Esophagus mucosa (tissue), 1 donor: ENCODE measurements around the gene SLC35A4. TPM values are rescaled to one million over a fixed set of nuclear protein-coding genes. Genes with fewer than 3 reads are reported as not detected.
"Not testable (repeated sequence)": the region's sequence is repeated elsewhere in the genome, so short reads cannot be mapped to it uniquely, and the experiment has no call there.

Source experiments
- ATAC-seq: fragments of 200-7000 bp; cut with Tn5 transposase; one replicate; pipeline ENCODE4 v1.9.1; 2020
- total RNA-seq: library from RNA; stranded (reverse); gene quantifications from one replicate; pipeline ENCODE4 v1.2.4, GENCODE V29; 2023
- donor health status: DM: yes; HTN: yes; CAD: no.

Gene SLC35A4
- total RNA-seq, 1 donor from 2014 or later = 52.4 TPM

DNA sequence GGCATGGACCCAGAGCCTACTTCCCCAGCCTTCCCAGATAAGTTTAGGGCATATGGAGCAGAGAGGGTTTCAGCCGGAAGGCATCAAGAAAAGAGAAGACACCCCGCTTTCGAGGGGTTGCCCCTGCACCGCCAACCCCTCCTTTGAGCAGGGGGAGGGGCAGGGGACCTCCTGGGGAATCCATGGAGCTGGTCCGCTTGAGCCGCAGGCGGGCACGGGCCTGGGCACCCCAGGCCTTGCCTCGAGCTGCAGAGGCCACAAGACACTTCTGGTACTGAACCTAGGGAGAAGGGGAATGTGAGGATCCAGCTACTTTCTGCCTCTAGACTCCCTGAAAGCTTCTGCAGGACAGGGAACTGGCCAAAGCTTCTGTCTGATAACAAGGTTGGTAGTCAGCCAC lies 6.1 kb upstream of the SLC35A4 start:
- no peak for ATAC-seq

DNA sequence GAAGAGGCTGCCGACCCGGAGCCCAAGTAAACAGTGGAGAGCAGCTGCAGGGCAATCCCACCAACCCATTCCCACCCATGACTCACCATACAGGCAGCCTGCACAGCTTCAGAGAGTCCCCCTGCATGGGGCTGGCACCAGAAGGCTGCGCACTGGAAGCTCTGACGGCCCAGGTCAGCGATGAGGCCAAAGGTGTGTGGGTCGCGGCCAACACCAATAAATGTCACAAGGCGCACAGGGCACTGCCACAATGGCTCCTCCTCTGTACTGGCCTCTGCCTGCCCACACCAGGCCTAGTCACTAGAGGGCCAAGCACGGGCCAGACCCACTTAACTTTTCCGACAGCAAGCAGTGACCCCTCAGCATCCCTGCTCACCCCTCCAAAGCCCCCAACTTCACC lies 4.4 kb upstream of the SLC35A4 start:
- no peak for ATAC-seq

DNA sequence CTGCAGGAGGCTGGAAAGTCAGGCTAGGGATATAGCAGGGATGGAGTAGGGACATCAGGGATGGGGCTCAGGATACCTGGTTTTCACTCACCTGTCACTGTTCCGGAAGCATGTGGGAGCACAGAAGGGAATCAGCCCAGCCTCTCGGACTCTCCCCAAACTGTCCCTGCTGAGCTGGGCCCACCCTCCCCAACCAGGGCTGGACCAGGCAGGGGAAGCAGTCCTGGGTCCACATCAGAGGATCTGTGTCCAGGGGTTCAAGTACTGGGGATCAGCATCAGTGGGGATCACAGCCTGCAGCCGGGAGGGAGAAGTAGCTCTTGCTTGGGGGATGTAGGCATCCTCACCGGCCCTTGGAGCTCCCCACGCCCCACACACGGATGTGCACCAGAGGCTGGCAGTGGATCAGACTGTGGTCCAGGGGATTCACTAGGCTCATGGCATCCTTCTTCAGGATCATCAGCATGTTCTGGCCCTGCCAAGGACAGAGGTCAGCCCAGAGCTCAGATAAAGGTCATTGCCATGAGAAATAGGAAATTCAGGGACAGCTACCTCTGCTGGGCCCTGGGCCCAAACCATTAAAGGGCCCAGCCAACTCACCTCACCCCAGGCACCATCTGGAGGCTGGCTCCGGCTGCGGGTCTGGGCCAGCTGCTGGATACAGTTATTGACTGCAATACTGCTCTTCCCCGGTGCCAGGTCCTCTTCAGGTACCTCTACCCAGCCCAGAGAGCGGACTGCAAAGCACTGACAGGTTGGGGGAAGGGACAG lies 2.7 kb upstream of the SLC35A4 start:
- ATAC-seq = no peak

DNA sequence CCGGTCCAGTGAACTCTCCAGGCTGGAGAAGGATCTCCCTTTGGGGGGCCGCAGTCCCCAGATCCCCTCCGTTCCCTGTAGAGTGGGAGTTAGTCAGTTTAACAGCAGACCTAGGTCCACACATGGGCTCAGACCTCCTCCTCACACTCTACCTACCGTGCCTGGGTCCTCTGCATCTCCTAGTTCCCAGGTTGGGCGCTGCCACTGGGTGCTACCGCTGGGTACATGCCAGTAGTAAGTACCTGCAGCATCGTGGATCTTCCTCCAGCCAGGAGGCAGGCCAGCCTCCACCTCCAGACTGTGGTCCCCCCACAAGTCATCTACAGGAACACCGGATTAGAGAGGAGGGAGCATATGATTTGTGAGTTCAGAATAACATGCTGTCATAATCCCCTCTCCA lies 1.0 kb upstream of the SLC35A4 start:
- ATAC-seq = no peak

DNA sequence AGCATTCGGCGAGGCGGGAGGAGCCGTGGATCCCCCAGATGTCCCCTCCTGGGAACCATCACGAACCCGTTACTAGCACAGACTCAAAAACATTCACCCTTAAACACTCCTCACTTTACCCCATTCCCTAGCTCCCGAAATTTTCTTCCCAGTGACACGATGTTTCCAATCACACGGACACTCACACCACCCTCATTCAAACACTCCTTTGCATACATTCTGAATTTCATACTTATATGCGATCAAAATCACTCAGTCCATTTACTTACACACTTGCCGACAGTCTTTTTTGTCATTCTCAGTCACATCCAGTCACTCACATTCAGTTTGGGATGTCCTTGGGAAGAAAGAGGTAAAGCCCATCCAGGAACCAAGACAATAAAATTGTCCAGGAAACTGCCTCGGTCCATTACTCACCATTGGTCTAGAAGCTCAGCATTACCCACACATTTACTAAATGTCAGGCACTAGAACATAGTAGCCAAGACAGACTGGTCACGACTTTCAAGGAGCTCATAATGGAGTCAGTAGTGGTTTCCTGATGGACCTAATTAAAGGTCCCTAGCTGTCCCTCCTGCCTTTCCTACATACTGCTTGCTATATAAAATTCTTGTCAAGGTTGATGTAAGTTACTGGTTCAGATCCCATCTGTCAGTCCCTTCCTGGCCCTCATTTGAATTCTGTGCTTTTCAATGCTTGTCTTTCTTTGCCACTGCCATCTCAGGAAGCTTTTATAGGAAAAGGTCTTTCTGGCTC lies 574 bp downstream of the SLC35A4 start:
- no peak for ATAC-seq

DNA sequence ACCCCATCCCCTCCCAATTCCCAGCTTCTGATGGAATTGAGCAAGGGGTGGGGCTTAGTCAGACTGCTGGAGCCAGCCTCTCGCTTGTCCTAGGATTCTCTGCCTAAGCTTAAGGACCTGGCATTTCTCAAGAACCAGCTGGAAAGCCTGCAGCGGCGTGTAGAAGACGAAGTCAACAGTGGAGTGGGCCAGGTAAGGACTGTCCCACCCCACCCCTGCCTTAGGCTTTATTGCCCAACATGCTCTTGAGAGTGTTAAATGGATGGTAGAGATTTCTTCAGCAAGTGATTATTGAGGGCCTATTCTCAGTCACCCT lies 1.1 kb downstream of the SLC35A4 start:
- peak; percentile 49 for ATAC-seq

DNA sequence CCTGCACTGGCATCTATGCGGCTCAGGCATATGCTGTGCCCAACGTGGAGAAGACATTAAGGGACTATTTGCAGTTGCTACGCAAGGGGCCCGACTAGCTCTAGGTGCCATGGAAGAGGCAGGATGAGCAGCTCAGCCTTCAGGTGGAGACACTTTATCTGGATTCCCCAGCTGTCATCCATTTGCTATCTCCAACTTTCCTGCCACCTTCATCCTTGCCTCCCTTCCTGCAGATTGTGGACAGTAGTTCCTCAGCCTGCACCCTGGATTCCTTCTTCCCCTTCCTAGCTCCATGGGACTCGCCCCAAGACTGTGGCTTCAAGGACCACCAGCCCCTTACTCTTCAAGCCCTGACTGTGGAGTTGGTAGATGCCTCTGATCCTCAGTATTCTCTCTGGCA lies 2.0 kb downstream of the SLC35A4 start:
- no peak for ATAC-seq

DNA sequence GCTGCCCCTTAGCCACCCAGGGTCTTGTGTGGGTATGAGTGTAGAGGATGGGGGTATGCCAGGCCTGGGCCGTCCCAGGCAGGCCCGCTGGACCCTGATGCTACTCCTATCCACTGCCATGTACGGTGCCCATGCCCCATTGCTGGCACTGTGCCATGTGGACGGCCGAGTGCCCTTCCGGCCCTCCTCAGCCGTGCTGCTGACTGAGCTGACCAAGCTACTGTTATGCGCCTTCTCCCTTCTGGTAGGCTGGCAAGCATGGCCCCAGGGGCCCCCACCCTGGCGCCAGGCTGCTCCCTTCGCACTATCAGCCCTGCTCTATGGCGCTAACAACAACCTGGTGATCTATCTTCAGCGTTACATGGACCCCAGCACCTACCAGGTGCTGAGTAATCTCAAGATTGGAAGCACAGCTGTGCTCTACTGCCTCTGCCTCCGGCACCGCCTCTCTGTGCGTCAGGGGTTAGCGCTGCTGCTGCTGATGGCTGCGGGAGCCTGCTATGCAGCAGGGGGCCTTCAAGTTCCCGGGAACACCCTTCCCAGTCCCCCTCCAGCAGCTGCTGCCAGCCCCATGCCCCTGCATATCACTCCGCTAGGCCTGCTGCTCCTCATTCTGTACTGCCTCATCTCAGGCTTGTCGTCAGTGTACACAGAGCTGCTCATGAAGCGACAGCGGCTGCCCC lies 2.6 kb downstream of the SLC35A4 start:
- no peak for ATAC-seq

DNA sequence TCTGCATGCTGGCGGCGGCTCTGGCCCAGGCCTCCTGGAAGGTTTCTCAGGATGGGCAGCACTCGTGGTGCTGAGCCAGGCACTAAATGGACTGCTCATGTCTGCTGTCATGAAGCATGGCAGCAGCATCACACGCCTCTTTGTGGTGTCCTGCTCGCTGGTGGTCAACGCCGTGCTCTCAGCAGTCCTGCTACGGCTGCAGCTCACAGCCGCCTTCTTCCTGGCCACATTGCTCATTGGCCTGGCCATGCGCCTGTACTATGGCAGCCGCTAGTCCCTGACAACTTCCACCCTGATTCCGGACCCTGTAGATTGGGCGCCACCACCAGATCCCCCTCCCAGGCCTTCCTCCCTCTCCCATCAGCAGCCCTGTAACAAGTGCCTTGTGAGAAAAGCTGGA lies 3.2 kb downstream of the SLC35A4 start:
- ATAC-seq = no peak

DNA sequence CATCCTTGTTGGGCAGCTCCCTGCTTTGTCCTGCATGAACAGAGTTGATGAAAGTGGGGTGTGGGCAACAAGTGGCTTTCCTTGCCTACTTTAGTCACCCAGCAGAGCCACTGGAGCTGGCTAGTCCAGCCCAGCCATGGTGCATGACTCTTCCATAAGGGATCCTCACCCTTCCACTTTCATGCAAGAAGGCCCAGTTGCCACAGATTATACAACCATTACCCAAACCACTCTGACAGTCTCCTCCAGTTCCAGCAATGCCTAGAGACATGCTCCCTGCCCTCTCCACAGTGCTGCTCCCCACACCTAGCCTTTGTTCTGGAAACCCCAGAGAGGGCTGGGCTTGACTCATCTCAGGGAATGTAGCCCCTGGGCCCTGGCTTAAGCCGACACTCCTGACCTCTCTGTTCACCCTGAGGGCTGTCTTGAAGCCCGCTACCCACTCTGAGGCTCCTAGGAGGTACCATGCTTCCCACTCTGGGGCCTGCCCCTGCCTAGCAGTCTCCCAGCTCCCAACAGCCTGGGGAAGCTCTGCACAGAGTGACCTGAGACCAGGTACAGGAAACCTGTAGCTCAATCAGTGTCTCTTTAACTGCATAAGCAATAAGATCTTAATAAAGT lies 3.9 kb downstream of the SLC35A4 start:
- no peak for ATAC-seq

DNA sequence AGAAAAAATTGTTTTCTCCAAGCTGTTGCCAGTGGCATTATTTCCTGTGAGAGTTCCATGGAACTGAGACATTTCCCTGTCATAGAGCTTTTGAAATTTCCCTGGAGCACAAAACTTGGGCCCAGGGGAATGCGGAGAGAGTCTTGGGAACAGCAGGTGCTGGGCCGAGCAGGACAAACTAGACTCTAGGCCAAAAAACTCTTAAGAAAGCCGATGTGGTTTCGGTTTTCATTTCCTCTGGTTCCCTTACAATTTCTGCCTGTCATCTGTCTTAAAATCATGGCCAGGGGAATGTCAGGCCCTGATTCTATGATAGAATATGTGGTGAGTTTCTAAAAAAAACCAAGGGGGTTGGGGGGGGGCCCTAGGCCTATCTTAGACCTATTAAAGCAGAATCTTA lies 4.6 kb downstream of the SLC35A4 start:
- ATAC-seq = no peak

DNA sequence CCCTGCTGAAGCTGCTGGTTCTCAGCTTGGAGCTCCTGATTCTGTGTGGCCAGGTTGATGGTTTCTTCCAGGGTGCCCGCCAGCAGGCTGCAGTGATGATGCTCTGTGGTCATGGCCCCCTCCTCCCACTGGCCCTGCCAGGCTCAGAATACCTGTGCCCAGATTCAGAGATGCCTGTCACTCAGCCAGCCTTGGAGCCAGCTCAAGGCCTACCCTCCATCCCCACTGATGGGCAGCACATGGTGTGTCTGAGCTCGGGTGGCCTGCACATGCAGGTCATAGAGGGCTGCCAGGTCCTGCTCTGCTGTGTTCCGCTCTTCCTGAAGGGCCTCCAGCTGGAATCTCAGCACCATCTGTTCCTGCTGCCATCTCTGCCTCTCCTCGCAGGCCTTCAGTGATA lies 5.4 kb downstream of the SLC35A4 start:
- ATAC-seq = no peak

DNA sequence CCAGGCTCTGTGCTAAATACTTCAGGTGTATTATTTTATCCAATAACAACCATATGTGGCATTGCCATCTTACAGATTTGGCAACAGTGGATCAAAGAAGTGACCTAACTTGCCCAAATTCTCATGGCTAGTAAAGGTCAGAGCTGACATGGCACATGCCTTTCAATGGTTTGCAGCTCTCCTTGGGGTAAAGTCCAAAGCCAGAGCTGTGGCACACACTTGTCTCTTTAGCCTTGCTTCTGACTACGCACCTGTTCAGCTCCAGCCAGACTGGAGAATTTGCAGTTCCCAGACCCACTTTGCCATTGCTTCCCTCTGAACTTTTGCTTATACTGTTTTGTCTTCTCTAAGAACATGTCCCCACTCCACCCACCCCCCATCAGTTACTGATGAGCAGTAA lies 5.9 kb downstream of the SLC35A4 start:
- ATAC-seq = no peak

DNA sequence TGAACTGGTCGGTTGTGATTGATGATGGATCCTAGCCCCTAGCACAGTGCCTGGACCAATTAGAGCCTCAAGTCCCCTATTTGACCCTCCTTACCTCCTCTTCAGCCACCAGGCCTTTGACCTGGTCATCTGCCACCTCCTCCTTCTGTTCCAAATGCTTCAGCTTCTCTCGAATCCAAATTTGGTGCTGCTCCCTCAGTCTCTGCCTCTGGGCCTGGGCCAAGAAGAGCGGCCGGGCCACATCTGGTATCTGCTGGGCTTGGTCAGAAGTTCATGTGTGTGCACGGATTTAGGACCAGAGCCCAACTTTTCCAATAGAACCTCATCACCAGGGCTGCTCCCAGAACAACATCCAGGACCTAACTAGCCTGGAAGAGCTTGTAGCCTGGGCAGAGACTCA lies 6.5 kb downstream of the SLC35A4 start:
- ATAC-seq = no peak

DNA sequence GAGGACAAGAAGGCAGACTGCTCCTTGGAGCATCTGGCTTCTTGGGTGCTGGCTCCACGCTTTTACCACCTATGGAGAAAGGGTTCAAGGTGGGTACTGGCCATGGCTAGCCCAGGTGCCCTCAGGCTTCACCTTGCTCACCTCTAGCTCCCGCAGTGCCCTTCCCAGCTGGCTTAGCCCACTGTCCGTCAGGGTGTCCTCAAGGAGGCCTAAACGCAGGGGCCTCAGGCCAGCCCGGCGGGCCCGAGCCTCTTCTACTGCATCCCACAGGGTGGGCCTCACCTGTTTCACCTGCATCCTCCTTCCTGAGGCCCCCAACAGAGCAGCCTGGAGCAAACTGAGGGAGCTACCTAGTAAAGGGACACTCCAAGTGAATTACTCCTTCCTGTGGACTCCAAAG lies 9.1 kb downstream of the SLC35A4 start:
- peak; percentile 22 for ATAC-seq

DNA sequence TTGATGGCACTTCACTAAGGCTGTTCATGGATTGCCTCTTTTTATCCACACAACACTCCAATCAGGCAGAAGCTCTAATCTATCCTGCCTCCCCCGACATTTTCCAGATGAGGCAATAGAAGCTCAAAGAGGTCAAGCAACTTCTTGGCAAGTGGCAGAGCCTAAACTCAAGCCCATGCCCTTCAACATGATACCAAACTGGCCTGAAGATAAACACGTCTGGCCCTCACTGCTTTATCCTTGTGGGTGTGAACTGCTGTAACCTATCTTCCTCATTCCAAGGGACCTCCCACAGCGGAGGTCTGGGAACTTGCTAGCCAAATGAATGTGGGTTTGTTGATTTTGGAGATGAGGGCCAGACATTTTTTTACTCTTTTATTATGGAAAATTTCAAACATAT lies 9.5 kb downstream of the SLC35A4 start:
- ATAC-seq = no peak

DNA sequence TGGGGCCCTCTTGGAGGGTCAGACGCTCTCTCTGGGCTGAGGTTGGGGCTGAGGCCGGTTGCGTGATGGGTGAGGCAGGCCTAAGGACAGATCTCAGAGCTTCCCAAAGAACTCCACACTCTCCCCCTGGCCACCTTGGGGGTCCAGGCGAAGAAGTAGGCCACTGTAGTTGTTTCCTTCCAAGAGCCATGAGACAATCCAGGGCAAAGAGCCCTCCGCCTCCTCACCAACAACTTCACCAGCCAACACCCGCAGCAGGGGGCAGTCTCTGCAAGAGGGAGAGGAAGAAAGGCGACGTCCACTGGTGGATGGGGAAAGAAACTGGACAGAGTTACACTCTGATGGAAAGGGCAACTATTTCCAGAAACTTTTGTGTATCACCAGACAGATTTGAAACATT lies 10.7 kb downstream of the SLC35A4 start:
- peak; percentile 59 for ATAC-seq

DNA sequence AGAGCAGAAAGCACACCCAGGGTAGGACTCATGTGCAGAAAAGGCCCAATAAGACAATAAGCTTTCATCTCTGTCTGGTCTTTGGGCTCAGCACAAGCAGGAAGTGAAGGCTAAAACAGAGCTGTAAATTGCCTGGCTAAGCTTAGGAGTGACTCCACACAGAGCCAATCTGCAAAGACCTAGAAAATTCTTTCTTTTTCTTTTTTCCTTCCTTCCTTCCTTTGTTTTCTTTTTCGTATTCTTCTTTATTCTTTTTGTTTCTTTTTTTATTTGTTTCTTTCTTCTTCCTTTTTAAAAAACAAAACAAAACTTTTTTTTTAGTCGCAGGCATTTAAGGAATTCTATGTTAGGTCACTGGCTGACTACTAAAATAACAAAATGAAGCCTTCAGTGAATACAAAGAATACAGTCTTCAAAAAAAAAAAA lies 12.2 kb downstream of the SLC35A4 start:
- ATAC-seq = peak; percentile 55

DNA sequence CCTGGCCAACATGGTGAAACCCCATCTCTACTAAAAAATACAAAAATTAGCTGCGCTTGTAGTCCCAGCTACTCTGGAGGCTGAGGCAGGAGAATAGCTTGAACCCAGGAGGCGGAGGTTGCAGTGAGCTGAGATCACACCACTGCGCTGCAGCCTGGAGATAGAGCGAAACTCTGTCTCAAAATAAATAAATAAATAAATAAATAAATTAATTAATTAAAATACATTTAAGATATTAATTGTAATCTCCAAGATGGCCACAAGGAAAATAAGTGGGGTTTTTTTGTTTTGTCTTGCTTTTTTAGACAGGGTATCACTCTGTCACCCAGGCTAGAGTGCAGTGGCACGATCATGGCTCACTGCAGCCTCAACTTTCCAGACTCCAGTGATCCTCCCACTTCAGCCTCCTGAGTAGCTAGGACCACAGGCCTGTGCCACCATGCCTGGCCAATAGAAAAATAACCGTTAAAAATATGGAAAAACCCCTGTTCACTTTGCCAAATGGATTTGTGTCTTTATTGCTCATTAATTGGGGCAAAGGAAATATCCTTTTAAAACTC lies 14.6 kb downstream of the SLC35A4 start:
- ATAC-seq = not testable (repeated sequence)

DNA sequence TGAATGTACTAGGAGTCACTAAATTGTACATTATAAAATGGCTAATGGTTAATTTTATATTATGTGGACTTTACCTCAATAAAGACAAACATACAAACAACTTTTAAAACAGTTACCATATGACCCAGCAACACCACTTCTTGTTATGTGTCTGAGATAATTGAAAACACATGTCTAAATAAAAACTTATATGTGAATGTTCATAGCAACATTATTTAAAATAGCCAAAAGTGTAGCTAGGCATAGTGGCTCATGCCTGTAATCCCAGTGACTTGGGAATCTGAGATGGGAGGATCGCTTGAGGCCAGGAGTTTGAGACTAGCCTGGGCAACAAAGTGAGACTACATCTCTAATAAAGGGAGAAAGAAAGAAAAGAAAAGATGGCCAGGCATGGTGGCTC lies 22.9 kb downstream of the SLC35A4 start:
- ATAC-seq = no peak

DNA sequence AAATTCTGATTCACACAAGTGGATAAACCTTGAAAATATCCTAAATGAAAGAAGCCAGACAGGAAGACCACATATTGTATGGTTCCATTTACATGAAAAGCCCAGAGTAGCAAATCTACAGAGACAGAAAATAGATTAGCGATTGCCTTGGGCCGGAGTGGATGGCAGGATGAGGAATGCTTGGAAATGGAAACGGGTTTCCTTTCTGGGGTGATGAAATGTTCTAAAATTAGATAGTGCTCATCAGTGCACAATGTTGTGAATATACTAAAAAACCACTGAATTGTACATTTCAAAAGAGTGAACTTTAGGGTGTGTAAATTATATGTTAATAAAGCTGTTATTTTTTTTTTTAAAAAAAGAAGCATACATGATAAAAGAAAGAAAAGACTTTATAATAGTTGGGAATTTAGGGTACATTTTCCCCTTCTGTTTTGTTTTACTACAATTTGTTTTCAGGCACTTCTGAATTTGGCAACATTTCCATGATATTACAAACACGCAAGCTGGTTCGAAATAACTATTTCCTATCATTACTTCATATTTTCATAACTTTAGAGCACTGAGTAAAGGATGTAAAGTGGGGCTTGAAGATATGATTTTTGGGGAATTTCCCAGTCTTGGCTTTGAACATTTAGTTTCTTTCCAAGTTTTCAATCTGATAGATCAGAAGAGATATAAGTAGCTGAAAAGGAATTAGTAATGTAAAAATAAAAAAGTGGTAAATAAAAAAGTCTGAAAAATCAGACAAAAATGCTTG lies 23.9 kb downstream of the SLC35A4 start:
- ATAC-seq = no peak

DNA sequence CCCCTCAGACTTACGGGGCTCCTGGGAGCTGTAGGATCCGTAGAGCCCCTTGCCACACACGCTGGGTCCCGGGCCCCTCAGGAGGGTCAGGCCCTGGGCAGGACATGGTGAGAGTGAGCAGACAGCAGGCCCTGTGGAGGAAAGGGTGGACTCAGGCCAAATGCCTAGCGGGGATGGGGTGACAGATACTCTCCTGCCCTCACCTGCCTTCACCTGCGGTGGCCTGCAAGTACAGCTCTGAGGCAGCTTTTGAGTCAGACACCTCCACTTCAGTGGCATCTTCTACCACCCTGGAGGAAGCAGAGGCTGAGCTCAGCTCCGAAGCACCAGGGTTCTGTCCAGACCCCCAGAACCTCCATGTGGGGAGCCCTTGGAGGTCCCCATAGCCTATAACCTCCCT lies 26.2 kb downstream of the SLC35A4 start:
- ATAC-seq = peak; percentile 53
